Caco-2 (cell line): Measurements from ENCODE around the gene ZNF491. TPM values are rescaled to one million over a fixed set of nuclear protein-coding genes. Genes with fewer than 3 reads are reported as not detected.

Experiments used
- BruUV-seq: library from RNA; stranded (reverse); fragments of 400-500 nt; replicated peaks from 2 replicates; lab custom pipeline; 2021; lab: Mats Ljungman, UMichigan
- CTCF ChIA-PET: fragments of 300-600 bp; sonication (Branson Sonifier 250); formaldehyde crosslinking; loops from one replicate; lab custom pipeline; 2022; ENCODE audit warnings: antibody characterized with exemption; lab: Charles Lee
- POLR2A ChIA-PET: fragments of 300-600 bp; sonication (Branson Sonifier 250); formaldehyde crosslinking; loops from one replicate; lab custom pipeline; 2022; ENCODE audit warnings: antibody characterized with exemption; lab: Charles Lee
- DNase-seq, 2 experiments: peaks; one replicate each; pipeline versions ENCODE4 v3.0.0 to v3.0.0-alpha.2; 2020 to 2022
- H3K27me3 ChIP-seq: replicated peaks from 2 replicates; pipeline ENCODE4 v1.6.0; 2011; ENCODE audit warnings: low read length; ENCODE audit not compliant: control insufficient read depth, insufficient read depth
- H3K36me3 ChIP-seq: 2 replicates; pipeline ENCODE4 v1.5.1; 2011; ENCODE audit warnings: low read length; ENCODE audit not compliant: control insufficient read depth, insufficient read depth
- H3K4me1 ChIP-seq: fragments of 250-450 bp; sonication (Bioruptor Pico); 2 replicates; pipeline ENCODE4 v1.5.1; 2020; ENCODE audit warnings: mild to moderate bottlenecking
- H3K4me3 ChIP-seq: 2 replicates; pipeline ENCODE4 v1.5.1; 2011; ENCODE audit warnings: low read depth, mild to moderate bottlenecking, control low read depth, low read length
- H3K9me3 ChIP-seq: fragments of 250-450 bp; sonication (Bioruptor Pico); 2 replicates; pipeline ENCODE4 v1.5.1; 2020; ENCODE audit warnings: mild to moderate bottlenecking, moderate library complexity
- H3K27ac Mint-ChIP-seq: one replicate; pipeline ENCODE4 v1.8.0; 2022; ENCODE audit warnings: mixed read lengths; ENCODE audit not compliant: unreplicated experiment
- H3K27me3 Mint-ChIP-seq: one replicate; pipeline ENCODE4 v1.8.0; 2022; ENCODE audit warnings: mixed read lengths; ENCODE audit not compliant: insufficient read depth, unreplicated experiment
- H3K36me3 Mint-ChIP-seq: one replicate; pipeline ENCODE4 v1.8.0; 2022; ENCODE audit warnings: mild to moderate bottlenecking, mixed read lengths; ENCODE audit not compliant: insufficient read depth, unreplicated experiment
- H3K4me1 Mint-ChIP-seq: one replicate; pipeline ENCODE4 v1.8.0; 2022; ENCODE audit warnings: low read depth, mixed read lengths; ENCODE audit not compliant: unreplicated experiment
- H3K4me3 Mint-ChIP-seq: one replicate; pipeline ENCODE4 v1.8.0; 2022; ENCODE audit warnings: mild to moderate bottlenecking, moderate library complexity, mixed read lengths; ENCODE audit not compliant: unreplicated experiment
- H3K9me3 Mint-ChIP-seq: one replicate; pipeline ENCODE4 v1.8.0; 2022; ENCODE audit warnings: mixed read lengths; ENCODE audit not compliant: unreplicated experiment
- CTCF ChIP-seq, 2 experiments: fragments of 200-600 bp in 1 of 2; IDR thresholded peaks; 1 replicate in 1 of 2; 2 replicates in 1 of 2; pipeline versions ENCODE4 v1.5.1 to v1.8.0; 2011 to 2022; ENCODE audit warnings: antibody characterized with exemption in 1 of 2, control low read depth in 1 of 2, inconsistent platforms in 1 of 2, low read depth in 1 of 2, low read length in 1 of 2, mild to moderate bottlenecking in 1 of 2, moderate library complexity in 1 of 2; ENCODE audit not compliant: insufficient read depth in 1 of 2, severe bottlenecking in 1 of 2, unreplicated experiment in 1 of 2
- intact Hi-C: fragments of 100-400 bp; cut with micrococcal nuclease; formaldehyde crosslinking; loops from one replicate; pipeline ENCODE4 v1.10.0; 2022; ENCODE audit not compliant: unreplicated experiment
- total RNA-seq: library from RNA; stranded (reverse); gene quantifications from 2 replicates; pipeline ENCODE4 v1.2.3, GENCODE V29; 2022

The ZNF491 gene
- total RNA-seq, 1 experiment from 2014 or later: 0.20 TPM

GRCh38 chr19:11797491-11797890, 832 bp upstream of the ZNF491 start:
- peak; percentile 78 to 83 for TF ChIP-seq CTCF (IDR thresholded peaks at IDR 0.05; ENCODE audit: insufficient read depth in 1 of 2, low read depth in 1 of 2, low read length in 1 of 2, severe bottlenecking in 1 of 2, unreplicated experiment in 1 of 2)
- Mint-ChIP-seq H3K36me3 (peaks cover 13% of the 10 kb centered on the region), H3K27ac (no peak overlapping the region), H3K4me3 (peak overlapping the region; percentile 82), H3K9me3 (no peaks in the 10 kb centered on the region), H3K4me1 (peaks cover 10% of the 10 kb centered on the region), H3K27me3 (no peaks in the 10 kb centered on the region)
- no peak overlapping the region for H3K4me3 ChIP-seq
- intact Hi-C loops: loop anchor here (1.0 to 5.0 kb wide), 4 partner anchors 60 to 344 kb away; partner anchors contain the start of gene ZNF823
- no peaks in the 10 kb centered on the region for H3K36me3 ChIP-seq
- CTCF ChIA-PET: interaction anchor here (0.5 to 2.3 kb wide), 38 partner anchors 10 to 753 kb away, joined by 3 to 37 read pairs (median 4); partner anchors contain the start of genes ZNF136, ZNF20, ZNF439 and ZNF440
- no TSS peak for BruUV-seq
- POLR2A ChIA-PET: interaction anchor here (0.6 kb wide), 1 partner anchor 90 kb away, joined by 3 read pairs; no protein-coding TSS in a partner anchor
- H3K27me3 ChIP-seq: no peaks in the 10 kb centered on the region
- peak; percentile 91 to 92 for DNase-seq
- peaks cover 8% of the 10 kb centered on the region; the same call in 1 of the 2 replicates for H3K4me1 ChIP-seq
- no peaks in the 10 kb centered on the region for H3K9me3 ChIP-seq

- POLR2A ChIA-PET: no interaction called here
- BruUV-seq: no TSS peak
- no peaks in the 10 kb centered on the region for H3K36me3 Mint-ChIP-seq
- no peaks in the 10 kb centered on the region for H3K36me3 ChIP-seq
- no peaks in the 10 kb centered on the region for H3K4me1 ChIP-seq
- no peak overlapping the region for H3K4me3 ChIP-seq
- CTCF ChIA-PET: no interaction called here
- H3K27ac Mint-ChIP-seq: no peak overlapping the region
- TF ChIP-seq CTCF (IDR thresholded peaks at IDR 0.05; ENCODE audit: insufficient read depth in 1 of 2, low read depth in 1 of 2, low read length in 1 of 2, severe bottlenecking in 1 of 2, unreplicated experiment in 1 of 2): no peak
- no peak for DNase-seq
- no peaks in the 10 kb centered on the region for H3K27me3 Mint-ChIP-seq
- H3K27me3 ChIP-seq: no peaks in the 10 kb centered on the region
- peaks cover 15% of the 10 kb centered on the region for H3K9me3 ChIP-seq
- H3K4me1 Mint-ChIP-seq: no peaks in the 10 kb centered on the region
- intact Hi-C loops: no loop called here
- H3K9me3 Mint-ChIP-seq: peaks cover 18% of the 10 kb centered on the region
- H3K4me3 Mint-ChIP-seq: no peak overlapping the region
These were observed 8.2 kb downstream of the ZNF491 start for GRCh38 chr19:11806354-11807098.

- Mint-ChIP-seq H3K27me3 (no peaks in the 10 kb centered on the region), H3K27ac (no peak overlapping the region), H3K36me3 (no peaks in the 10 kb centered on the region), H3K4me1 (no peaks in the 10 kb centered on the region), H3K4me3 (no peak overlapping the region), H3K9me3 (peaks cover 18% of the 10 kb centered on the region)
- H3K4me3 ChIP-seq: no peak overlapping the region
- ChIA-PET CTCF (interaction anchor here (1.2 kb wide), 1 partner anchor 9 kb away, joined by 4 read pairs; the partner anchor contains the start of gene ZNF491), POLR2A (no interaction called here)
- intact Hi-C loops: no loop called here
- BruUV-seq: no TSS peak
- H3K27me3 ChIP-seq: no peaks in the 10 kb centered on the region
- no peaks in the 10 kb centered on the region for H3K36me3 ChIP-seq
- TF ChIP-seq CTCF (IDR thresholded peaks at IDR 0.05; ENCODE audit: insufficient read depth in 1 of 2, low read depth in 1 of 2, low read length in 1 of 2, severe bottlenecking in 1 of 2, unreplicated experiment in 1 of 2): no peak
- H3K9me3 ChIP-seq: peaks cover 15% of the 10 kb centered on the region
- no peaks in the 10 kb centered on the region for H3K4me1 ChIP-seq
- no peak for DNase-seq
These were observed 8.7 kb downstream of the ZNF491 start for GRCh38 chr19:11807099-11807380.
